Endometrium (tissue), 2 donors: ENCODE data around the gene FBXO34.

ENCODE experiments used
- FAIRE-seq: peaks from 2 replicates; lab custom pipeline; 2012; peaks lifted over from hg19 to GRCh38; lab: Jason Lieb, UNC
- donor health status: control.
- donor health status: control.

The FBXO34 gene, protein sequence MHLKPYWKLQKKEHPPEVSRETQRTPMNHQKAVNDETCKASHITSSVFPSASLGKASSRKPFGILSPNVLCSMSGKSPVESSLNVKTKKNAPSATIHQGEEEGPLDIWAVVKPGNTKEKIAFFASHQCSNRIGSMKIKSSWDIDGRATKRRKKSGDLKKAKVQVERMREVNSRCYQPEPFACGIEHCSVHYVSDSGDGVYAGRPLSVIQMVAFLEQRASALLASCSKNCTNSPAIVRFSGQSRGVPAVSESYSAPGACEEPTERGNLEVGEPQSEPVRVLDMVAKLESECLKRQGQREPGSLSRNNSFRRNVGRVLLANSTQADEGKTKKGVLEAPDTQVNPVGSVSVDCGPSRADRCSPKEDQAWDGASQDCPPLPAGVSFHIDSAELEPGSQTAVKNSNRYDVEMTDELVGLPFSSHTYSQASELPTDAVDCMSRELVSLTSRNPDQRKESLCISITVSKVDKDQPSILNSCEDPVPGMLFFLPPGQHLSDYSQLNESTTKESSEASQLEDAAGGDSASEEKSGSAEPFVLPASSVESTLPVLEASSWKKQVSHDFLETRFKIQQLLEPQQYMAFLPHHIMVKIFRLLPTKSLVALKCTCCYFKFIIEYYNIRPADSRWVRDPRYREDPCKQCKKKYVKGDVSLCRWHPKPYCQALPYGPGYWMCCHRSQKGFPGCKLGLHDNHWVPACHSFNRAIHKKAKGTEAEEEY

GRCh38 chr14:55270832-55271571 lies at the start of gene FBXO34:
FBXO34 (plus strand) TSS chr14:55271421; CDS start chr14:55350391, 78,970 bp downstream.
- peak; percentile 91 for FAIRE-seq

DNA sequence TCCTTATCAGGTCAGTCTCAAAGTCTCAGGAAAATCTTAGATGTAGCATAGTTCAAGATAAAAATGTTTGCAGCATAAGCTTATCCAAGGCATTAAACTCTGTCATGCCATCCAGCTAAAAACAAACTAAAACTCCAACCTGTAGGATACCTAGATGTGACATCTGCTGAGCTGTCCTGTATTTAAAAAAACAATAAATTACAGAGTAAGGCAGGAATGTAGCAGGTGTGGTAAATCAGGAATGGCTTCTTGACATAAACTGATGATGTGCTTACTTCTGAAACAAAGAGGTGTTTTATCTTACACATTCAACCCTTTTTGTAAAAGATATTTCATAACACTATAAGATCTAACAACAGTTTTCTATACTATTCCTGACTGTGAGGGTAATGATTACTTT lies 49.3 kb upstream of the FBXO34 start:
- no peak for FAIRE-seq

- FAIRE-seq: no peak
These were observed 47.9 kb upstream of the FBXO34 start for GRCh38 chr14:55223364-55223763.

DNA sequence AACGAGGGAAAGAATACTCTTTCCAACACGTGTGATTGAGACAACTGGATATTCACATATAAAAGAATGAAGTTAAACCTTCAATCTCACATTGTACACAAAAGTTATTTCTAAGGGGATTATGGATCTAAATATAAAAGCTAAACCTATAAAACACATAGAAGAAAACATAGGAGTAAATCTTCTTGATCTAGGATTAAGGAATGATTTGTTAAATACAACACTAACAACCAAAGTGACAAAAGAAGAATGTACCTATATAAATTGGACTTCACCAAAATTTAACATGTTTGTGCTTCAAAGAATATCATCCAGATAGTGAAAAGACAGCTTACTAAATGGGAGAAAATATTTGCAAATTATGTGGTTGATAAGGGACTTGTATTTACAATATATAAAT lies 43.0 kb upstream of the FBXO34 start:
- FAIRE-seq: no peak

DNA sequence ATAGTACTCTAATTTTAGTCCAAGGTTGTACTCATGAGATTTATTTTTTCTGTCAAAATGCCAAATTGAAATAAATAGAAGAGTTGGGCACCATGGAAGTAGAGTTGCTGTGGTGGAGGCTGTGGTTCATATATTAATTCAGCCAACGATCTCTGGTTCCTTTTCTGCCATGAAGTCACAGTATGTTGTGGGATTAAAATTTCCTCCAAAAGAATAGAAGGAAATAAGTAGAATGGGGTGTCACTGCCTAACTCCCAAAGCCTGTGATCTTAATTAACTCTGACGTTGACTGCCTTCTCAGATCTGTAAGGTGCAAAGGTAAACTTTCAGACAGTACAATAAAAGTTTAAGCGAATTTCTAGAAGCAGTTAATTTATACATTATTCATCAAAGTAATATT lies 37.6 kb upstream of the FBXO34 start:
- no peak for FAIRE-seq

GRCh38 chr14:55238019-55238680 lies 33.1 kb upstream of the FBXO34 start:
- FAIRE-seq: no peak

GRCh38 chr14:55239320-55239719 lies 31.9 kb upstream of the FBXO34 start:
- no peak for FAIRE-seq

DNA sequence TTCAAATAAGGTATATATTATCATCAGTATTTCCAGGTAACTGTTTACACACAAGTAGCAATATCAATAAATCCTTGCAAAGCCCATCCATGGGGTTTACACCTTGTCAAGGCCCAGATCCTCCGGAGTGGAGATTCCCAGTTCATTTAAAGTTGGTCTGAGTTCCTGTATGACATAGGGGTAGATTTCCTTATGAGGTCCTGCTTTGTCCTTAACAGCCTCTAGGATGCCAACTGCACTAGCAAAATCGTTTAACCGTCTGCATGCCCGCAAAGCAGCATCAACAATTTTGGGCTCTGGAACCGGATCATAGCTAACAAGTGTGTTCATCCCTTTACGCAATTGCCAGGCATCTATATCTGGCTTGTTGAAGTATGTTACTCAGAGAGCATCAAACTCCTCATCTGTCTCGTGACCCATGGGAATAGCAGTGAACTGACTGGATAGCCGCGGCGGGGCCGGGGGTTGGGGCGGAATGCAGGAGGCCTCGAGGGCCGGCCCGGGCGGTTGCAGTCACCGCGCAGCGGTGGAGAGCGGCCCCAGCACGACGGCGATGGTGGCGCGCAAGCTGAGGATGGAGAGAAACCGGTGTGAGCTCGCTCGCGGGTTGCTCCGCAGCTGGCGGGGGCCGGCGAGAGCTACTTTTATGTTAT lies 30.6 kb upstream of the FBXO34 start:
- FAIRE-seq: no peak

GRCh38 chr14:55241673-55242072 lies 29.5 kb upstream of the FBXO34 start:
- FAIRE-seq: no peak

GRCh38 chr14:55243386-55243785 lies 27.8 kb upstream of the FBXO34 start:
- no peak for FAIRE-seq

GRCh38 chr14:55243813-55244212 lies 27.4 kb upstream of the FBXO34 start:
- no peak for FAIRE-seq

DNA sequence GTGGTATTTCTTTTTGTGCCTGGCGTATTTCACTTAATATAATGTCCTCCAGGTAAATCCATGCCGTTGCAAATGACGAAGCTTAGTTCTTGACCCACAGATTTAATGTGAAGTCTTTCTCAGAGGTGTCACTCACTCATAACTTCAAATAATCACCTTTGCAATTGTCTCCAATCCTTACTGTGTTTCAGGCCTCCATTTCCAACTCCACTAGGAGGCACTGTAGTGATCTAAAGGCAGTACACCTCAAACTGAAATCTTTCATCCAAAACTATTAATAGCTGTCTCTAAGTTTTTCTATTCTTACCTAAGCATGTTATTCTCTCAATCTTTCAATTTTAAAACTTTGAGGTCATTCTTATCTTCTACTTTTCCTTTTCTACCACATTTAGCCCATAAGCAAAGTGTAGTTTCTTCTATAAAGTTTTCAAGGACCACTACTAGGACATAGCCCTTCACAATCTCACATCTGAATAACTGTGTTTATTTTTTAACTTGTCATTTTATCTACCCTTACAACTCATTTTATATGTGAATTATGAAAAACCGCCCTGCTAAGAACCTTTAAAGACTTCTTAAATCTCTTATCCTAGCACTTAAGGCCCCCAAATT lies 25.5 kb upstream of the FBXO34 start:
- FAIRE-seq: no peak

- FAIRE-seq: no peak
These were observed 22.8 kb upstream of the FBXO34 start for GRCh38 chr14:55248411-55248810.

- no peak for FAIRE-seq
These were observed 21.8 kb upstream of the FBXO34 start for GRCh38 chr14:55249423-55249822.

GRCh38 chr14:55253276-55253675 lies 17.9 kb upstream of the FBXO34 start:
- FAIRE-seq: no peak

DNA sequence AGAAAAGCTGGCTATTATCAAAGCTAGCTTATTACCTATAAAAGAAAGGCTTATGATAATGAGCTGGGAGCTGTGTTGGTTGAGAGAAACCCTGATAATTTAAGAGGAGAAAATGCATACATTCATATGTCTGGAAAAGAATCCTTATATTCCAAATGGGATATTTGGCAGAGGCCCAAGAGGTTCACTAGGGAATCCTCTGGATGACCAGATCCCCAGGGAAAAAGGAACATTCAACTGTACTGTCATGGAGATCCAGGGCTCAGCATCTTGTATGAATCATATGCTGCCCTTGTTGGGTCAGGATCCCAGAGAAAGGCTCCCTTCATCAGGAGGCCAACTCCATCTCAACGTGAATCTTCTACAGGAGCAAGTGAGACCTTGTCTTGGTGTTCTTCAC lies 16.6 kb upstream of the FBXO34 start:
- no peak for FAIRE-seq

GRCh38 chr14:55255979-55256378 lies 15.2 kb upstream of the FBXO34 start:
- no peak for FAIRE-seq

GRCh38 chr14:55256586-55256985 lies 14.6 kb upstream of the FBXO34 start:
- no peak for FAIRE-seq

- no peak for FAIRE-seq
These were observed 6.0 kb upstream of the FBXO34 start for GRCh38 chr14:55265197-55265596.

GRCh38 chr14:55267820-55268219 lies 3.4 kb upstream of the FBXO34 start:
- no peak for FAIRE-seq

GRCh38 chr14:55271572-55272298 lies 514 bp downstream of the FBXO34 start:
- no peak for FAIRE-seq
